ENCODE results near the gene PLEKHB1.

GRCh38 chr11:73680687-73681086 lies 34.3 kb downstream of the PLEKHB1 start:
- TF ChIP-seq CTCF (IDR thresholded peaks at IDR 0.05) (no peak), EP300 (IDR thresholded peaks at IDR 0.05) (no peak)

All from esophagus muscularis mucosa (tissue), 3 donors.